ENCODE results near the gene TTLL11.

DNA sequence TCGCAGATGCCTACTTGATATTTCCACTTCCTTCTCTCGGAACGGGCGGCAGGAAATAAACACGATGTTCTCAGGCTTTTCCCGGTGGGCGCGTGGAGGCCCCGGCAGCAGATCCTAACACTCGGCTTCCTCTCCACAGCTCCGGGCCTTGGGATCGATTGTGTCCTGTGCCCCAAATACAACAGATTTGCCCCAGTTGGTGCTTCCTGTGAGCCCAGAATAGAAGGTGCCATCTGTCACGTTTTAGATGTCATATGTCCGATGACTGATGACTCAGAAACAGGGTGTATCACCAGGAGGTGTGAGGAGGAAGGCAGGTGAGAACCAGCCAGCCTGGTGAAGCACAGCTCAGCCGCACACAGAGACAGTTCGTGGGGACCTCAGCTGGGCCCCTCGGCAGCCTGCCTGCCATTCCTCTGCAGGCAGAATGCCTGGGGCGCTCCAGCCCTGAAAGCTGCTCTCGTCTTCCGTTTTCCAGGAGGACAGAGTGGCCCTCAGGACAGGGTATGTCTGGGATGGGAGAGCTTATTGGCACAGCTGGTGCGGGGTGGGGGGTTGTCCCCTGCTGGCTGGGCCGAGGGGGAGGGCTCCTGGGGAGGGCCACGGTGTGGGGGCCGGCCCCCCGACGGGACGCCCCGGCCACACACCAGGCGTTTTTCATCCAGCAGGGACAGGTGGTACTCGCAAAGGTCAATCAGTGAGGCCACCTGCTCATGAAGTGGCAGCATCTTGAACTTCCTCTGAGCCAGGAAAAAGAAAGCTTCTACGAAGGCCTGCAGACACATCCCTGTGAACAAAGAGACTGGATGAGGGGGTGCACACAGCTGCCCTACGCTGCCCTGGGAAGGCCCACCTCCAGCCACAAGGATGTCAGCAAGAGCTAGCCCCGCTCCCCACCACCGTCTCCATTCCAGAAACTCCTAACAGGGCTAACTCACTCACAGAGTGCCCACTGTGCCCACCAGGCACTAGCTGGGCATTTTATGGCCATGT is 270.7 kb downstream of the TTLL11 start:
- TF ChIP-seq, protein P1, sequence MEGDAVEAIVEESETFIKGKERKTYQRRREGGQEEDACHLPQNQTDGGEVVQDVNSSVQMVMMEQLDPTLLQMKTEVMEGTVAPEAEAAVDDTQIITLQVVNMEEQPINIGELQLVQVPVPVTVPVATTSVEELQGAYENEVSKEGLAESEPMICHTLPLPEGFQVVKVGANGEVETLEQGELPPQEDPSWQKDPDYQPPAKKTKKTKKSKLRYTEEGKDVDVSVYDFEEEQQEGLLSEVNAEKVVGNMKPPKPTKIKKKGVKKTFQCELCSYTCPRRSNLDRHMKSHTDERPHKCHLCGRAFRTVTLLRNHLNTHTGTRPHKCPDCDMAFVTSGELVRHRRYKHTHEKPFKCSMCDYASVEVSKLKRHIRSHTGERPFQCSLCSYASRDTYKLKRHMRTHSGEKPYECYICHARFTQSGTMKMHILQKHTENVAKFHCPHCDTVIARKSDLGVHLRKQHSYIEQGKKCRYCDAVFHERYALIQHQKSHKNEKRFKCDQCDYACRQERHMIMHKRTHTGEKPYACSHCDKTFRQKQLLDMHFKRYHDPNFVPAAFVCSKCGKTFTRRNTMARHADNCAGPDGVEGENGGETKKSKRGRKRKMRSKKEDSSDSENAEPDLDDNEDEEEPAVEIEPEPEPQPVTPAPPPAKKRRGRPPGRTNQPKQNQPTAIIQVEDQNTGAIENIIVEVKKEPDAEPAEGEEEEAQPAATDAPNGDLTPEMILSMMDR (optimal IDR thresholded peaks at IDR 0.05 in 1 of 3, IDR thresholded peaks at IDR 0.05 in 1 of 3, conservative IDR thresholded peaks at IDR 0.05 in 1 of 3; ENCODE audit: extremely low read depth in 1 of 3, insufficient read depth in 2 of 3, low read length in 3 of 3), result no peak
- TF ChIP-seq EZH2 (IDR thresholded peaks at IDR 0.05; ENCODE audit: low read length), result no peak

All from keratinocyte (primary cell).